Measurements from ENCODE around the gene LCLAT1.

- TF ChIP-seq POLR2AphosphoS5 (IDR thresholded peaks at IDR 0.05; ENCODE audit: low read depth, low read length), result no peak; the same call in 1 of the 2 replicates
- TF ChIP-seq, protein P1, sequence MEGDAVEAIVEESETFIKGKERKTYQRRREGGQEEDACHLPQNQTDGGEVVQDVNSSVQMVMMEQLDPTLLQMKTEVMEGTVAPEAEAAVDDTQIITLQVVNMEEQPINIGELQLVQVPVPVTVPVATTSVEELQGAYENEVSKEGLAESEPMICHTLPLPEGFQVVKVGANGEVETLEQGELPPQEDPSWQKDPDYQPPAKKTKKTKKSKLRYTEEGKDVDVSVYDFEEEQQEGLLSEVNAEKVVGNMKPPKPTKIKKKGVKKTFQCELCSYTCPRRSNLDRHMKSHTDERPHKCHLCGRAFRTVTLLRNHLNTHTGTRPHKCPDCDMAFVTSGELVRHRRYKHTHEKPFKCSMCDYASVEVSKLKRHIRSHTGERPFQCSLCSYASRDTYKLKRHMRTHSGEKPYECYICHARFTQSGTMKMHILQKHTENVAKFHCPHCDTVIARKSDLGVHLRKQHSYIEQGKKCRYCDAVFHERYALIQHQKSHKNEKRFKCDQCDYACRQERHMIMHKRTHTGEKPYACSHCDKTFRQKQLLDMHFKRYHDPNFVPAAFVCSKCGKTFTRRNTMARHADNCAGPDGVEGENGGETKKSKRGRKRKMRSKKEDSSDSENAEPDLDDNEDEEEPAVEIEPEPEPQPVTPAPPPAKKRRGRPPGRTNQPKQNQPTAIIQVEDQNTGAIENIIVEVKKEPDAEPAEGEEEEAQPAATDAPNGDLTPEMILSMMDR (IDR thresholded peaks at IDR 0.05), result no peak
Observed at GRCh38 chr2:30447149-30448045, at the start of gene LCLAT1.
